HCT116 (cell line): Measurements from ENCODE around the gene ARL8B.

Source experiments
- CTCF ChIP-seq, 3 experiments: fragments of 200-600 bp in 1 of 3; sonication (generic) in 1 of 3; IDR thresholded peaks in 2 of 3; conservative IDR thresholded peaks in 1 of 3; 2 replicates each; pipeline ENCODE4 v1.5.1; 2012 to 2017; ENCODE audit warnings: low read depth in 2 of 3, low read length in 2 of 3, antibody characterized with exemption in 1 of 3, borderline replicate concordance in 1 of 3, control low read depth in 1 of 3, mild to moderate bottlenecking in 1 of 3, mixed read lengths in 1 of 3, mixed run types in 1 of 3, moderate library complexity in 1 of 3; ENCODE audit not compliant: insufficient read depth in 1 of 3
- ELF1 ChIP-seq: IDR thresholded peaks from 2 replicates; pipeline ENCODE4 v1.6.1; 2012; ENCODE audit warnings: low read depth, borderline replicate concordance
- EZH2 ChIP-seq: fragments of 200-600 bp; sonication (generic); IDR thresholded peaks from 2 replicates; pipeline ENCODE4 v1.6.1; 2017; ENCODE audit warnings: antibody characterized with exemption, mixed run types
- EZH2phosphoT487 ChIP-seq: fragments of 200-600 bp; IDR thresholded peaks from 2 replicates; pipeline ENCODE4 v1.6.1; 2018; ENCODE audit warnings: antibody characterized with exemption, borderline replicate concordance
- JUND ChIP-seq: IDR thresholded peaks from 2 replicates; pipeline ENCODE4 v1.6.1; 2012
- POLR2A ChIP-seq: IDR thresholded peaks from 2 replicates; pipeline ENCODE4 v1.7.0; 2011; ENCODE audit warnings: borderline replicate concordance; ENCODE audit not compliant: insufficient read depth, insufficient read length; ENCODE audit errors: extremely low read depth
- POLR2AphosphoS5 ChIP-seq: IDR thresholded peaks from 2 replicates; pipeline ENCODE4 v1.6.1; 2011; ENCODE audit warnings: mild to moderate bottlenecking, low read depth, low read length, moderate library complexity
- SP1 ChIP-seq: IDR thresholded peaks from 2 replicates; pipeline ENCODE4 v1.6.1; 2012; ENCODE audit warnings: low read depth
- SRF ChIP-seq: IDR thresholded peaks from 2 replicates; pipeline ENCODE4 v1.6.1; 2012; ENCODE audit warnings: low read depth
- TF ChIP-seq, protein P1 (sequence below): IDR thresholded peaks from 2 replicates; pipeline ENCODE4 v1.6.1; 2012; ENCODE audit warnings: low read depth

DNA sequence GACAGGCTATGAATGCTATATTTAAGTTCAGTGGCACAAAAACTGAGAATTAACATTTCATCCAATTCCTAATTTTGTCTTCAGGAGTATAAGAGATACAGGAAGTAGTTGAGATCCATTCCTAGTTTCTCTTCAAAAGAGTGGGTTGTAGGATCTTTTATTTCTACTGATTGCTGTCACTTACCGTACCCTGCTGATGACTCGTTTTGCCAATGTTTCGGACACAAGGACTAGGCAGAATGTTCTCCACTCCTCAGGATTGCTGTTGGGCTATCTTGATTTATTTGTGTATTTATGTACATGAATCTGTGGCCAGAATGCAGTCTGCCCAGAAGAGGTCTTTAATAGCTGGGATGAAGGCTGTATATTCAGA lies 11.9 kb downstream of the ARL8B start:
- TF ChIP-seq CTCF (IDR thresholded peaks at IDR 0.05 in 2 of 3, conservative IDR thresholded peaks at IDR 0.05 in 1 of 3; ENCODE audit: borderline replicate concordance in 1 of 3, insufficient read depth in 1 of 3, low read depth in 2 of 3, low read length in 2 of 3): no peak
- TF ChIP-seq SP1: no peak
- TF ChIP-seq ELF1: no peak
- TF ChIP-seq JUND: no peak
- no peak for TF ChIP-seq EZH2
- TF ChIP-seq, protein P1, sequence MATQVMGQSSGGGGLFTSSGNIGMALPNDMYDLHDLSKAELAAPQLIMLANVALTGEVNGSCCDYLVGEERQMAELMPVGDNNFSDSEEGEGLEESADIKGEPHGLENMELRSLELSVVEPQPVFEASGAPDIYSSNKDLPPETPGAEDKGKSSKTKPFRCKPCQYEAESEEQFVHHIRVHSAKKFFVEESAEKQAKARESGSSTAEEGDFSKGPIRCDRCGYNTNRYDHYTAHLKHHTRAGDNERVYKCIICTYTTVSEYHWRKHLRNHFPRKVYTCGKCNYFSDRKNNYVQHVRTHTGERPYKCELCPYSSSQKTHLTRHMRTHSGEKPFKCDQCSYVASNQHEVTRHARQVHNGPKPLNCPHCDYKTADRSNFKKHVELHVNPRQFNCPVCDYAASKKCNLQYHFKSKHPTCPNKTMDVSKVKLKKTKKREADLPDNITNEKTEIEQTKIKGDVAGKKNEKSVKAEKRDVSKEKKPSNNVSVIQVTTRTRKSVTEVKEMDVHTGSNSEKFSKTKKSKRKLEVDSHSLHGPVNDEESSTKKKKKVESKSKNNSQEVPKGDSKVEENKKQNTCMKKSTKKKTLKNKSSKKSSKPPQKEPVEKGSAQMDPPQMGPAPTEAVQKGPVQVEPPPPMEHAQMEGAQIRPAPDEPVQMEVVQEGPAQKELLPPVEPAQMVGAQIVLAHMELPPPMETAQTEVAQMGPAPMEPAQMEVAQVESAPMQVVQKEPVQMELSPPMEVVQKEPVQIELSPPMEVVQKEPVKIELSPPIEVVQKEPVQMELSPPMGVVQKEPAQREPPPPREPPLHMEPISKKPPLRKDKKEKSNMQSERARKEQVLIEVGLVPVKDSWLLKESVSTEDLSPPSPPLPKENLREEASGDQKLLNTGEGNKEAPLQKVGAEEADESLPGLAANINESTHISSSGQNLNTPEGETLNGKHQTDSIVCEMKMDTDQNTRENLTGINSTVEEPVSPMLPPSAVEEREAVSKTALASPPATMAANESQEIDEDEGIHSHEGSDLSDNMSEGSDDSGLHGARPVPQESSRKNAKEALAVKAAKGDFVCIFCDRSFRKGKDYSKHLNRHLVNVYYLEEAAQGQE: no peak
- no peak for TF ChIP-seq EZH2phosphoT487
- no peak for TF ChIP-seq POLR2AphosphoS5
- no peak for TF ChIP-seq SRF
- TF ChIP-seq POLR2A: no peak
